Measurements from ENCODE around the gene SF3B2. TPM values are rescaled to one million over a fixed set of nuclear protein-coding genes. Genes with fewer than 3 reads are reported as not detected.
A peak's percentile ranks its signal among the peaks of the same experiment; 100 is the strongest.

SF3B2 gene
- polyA plus RNA-seq, 1 of the 3 experiments (the other 2 are of a cell fraction), result 128 TPM

- H4K20me1 ChIP-seq (ENCODE audit: insufficient read depth), result no peaks in the 10 kb centered on the region
- H3K79me2 ChIP-seq (ENCODE audit: insufficient read depth), result no peaks in the 10 kb centered on the region
- peaks cover 12% of the 10 kb centered on the region for H3F3A ChIP-seq (replicated peaks; ENCODE audit: insufficient read depth)
- no peak overlapping the region for H3K4me2 ChIP-seq
- H3K4me1 ChIP-seq (ENCODE audit: control insufficient read depth in 1 of 2, insufficient read depth in 2 of 2, low read depth in 1 of 2, low read length in 1 of 2), result peaks cover 6 to 32% of the 10 kb centered on the region in 2 experiments; a peak in 1 of 4 replicates
- peak overlapping the region in 1 of 2 experiments; percentile 22; a peak in 1 of 4 replicates for H3K27ac ChIP-seq (ENCODE audit: low read depth in 2 of 2, low read length in 1 of 2)
- WGBS (ENCODE audit: low lambda C conversion rate), result 21% methylated on average over 4 of the region's 11 CpGs
- CTCF ChIA-PET, result interaction anchor here (0.6 to 5.8 kb wide), 29 partner anchors 9 to 1113 kb away, joined by 3 to 46 read pairs (median 5); partner anchors contain the start of genes BANF1, FIBP and PACS1
- H3K36me3 ChIP-seq (replicated peaks in 1 of 2; ENCODE audit: control insufficient read depth in 1 of 2, insufficient read depth in 2 of 2, low read length in 1 of 2), result peaks cover 0 to 6% of the 10 kb centered on the region in 2 experiments
- no peak overlapping the region for H3K9ac ChIP-seq
- no peaks in the 10 kb centered on the region for H3K9me3 ChIP-seq
- peak overlapping the region in 1 of 2 experiments; percentile 53; a peak in 1 of 4 replicates for H3K4me3 ChIP-seq (ENCODE audit: low read depth in 2 of 2, low read length in 1 of 2)
- H2AFZ ChIP-seq (ENCODE audit: low read depth), result no peak overlapping the region
- no peaks in the 10 kb centered on the region for H3K9me2 ChIP-seq
- POLR2A ChIA-PET, result interaction anchor here (0.6 to 2.0 kb wide), 4 partner anchors 10 to 43 kb away, joined by 3 to 11 read pairs (median 6); partner anchors contain the start of genes BANF1 and EIF1AD
- no peaks in the 10 kb centered on the region for H3K27me3 ChIP-seq (ENCODE audit: insufficient read depth)
- peak; percentile 97 for DNase-seq
- peak; percentile 45 for TF ChIP-seq RAD21 (IDR thresholded peaks at IDR 0.05; ENCODE audit: low read length)
- TF ChIP-seq SIN3A (IDR thresholded peaks at IDR 0.05; ENCODE audit: borderline replicate concordance, low read depth, low read length), result no peak
- no peak for TF ChIP-seq RXRA (IDR thresholded peaks at IDR 0.05; ENCODE audit: borderline replicate concordance, low read depth)
- TF ChIP-seq, protein P1, sequence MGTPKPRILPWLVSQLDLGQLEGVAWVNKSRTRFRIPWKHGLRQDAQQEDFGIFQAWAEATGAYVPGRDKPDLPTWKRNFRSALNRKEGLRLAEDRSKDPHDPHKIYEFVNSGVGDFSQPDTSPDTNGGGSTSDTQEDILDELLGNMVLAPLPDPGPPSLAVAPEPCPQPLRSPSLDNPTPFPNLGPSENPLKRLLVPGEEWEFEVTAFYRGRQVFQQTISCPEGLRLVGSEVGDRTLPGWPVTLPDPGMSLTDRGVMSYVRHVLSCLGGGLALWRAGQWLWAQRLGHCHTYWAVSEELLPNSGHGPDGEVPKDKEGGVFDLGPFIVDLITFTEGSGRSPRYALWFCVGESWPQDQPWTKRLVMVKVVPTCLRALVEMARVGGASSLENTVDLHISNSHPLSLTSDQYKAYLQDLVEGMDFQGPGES (IDR thresholded peaks at IDR 0.05; ENCODE audit: low read depth, low read length), result no peak
- TF ChIP-seq, protein P2, sequence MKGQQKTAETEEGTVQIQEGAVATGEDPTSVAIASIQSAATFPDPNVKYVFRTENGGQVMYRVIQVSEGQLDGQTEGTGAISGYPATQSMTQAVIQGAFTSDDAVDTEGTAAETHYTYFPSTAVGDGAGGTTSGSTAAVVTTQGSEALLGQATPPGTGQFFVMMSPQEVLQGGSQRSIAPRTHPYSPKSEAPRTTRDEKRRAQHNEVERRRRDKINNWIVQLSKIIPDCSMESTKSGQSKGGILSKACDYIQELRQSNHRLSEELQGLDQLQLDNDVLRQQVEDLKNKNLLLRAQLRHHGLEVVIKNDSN (IDR thresholded peaks at IDR 0.05; ENCODE audit: borderline replicate concordance, low read depth), result no peak
- no peak for TF ChIP-seq USF2 (IDR thresholded peaks at IDR 0.05; ENCODE audit: borderline replicate concordance, low read depth, low read length)
- TF ChIP-seq YY1 (IDR thresholded peaks at IDR 0.05; ENCODE audit: low read depth), result no peak
- TF ChIP-seq RFX5 (IDR thresholded peaks at IDR 0.05; ENCODE audit: low read length), result no peak
- TF ChIP-seq NFIC (IDR thresholded peaks at IDR 0.05; ENCODE audit: borderline replicate concordance), result no peak
- peak; percentile 48 for TF ChIP-seq SMC3 (IDR thresholded peaks at IDR 0.05; ENCODE audit: low read depth, low read length)
- no peak for TF ChIP-seq POLR2AphosphoS5 (IDR thresholded peaks at IDR 0.05; ENCODE audit: low read depth, low read length)
- no peak for TF ChIP-seq NRF1 (IDR thresholded peaks at IDR 0.05; ENCODE audit: low read depth, low read length)
- peak; percentile 51; the same call in 1 of the 2 replicates for TF ChIP-seq RCOR1 (IDR thresholded peaks at IDR 0.05; ENCODE audit: low read length)
- no peak for TF ChIP-seq TAF1 (IDR thresholded peaks at IDR 0.05; ENCODE audit: borderline replicate concordance, low read depth, low read length)
- no peak for TF ChIP-seq REST (IDR thresholded peaks at IDR 0.05; ENCODE audit: low read depth, low read length)
- TF ChIP-seq CTCF (IDR thresholded peaks at IDR 0.05), result peak; percentile 86
- TF ChIP-seq EP300 (IDR thresholded peaks at IDR 0.05; ENCODE audit: borderline replicate concordance in 1 of 2, low read depth in 1 of 2, low read length in 1 of 2), result no peak
- TF ChIP-seq FOSL2 (IDR thresholded peaks at IDR 0.05; ENCODE audit: borderline replicate concordance, low read depth), result no peak
- TF ChIP-seq EZH2phosphoT487 (IDR thresholded peaks at IDR 0.05; ENCODE audit: borderline replicate concordance, low read depth), result no peak
- no peak for TF ChIP-seq TCF12 (IDR thresholded peaks at IDR 0.05)
- no peak for TF ChIP-seq GABPA (IDR thresholded peaks at IDR 0.05; ENCODE audit: low read depth)
- TF ChIP-seq MEF2A (IDR thresholded peaks at IDR 0.05; ENCODE audit: borderline replicate concordance, low read depth), result no peak
- TF ChIP-seq CHD2 (IDR thresholded peaks at IDR 0.05; ENCODE audit: low read length, partially characterized antibody), result peak; percentile 78
- no peak for TF ChIP-seq ELF1 (IDR thresholded peaks at IDR 0.05)
- TF ChIP-seq, protein P3, sequence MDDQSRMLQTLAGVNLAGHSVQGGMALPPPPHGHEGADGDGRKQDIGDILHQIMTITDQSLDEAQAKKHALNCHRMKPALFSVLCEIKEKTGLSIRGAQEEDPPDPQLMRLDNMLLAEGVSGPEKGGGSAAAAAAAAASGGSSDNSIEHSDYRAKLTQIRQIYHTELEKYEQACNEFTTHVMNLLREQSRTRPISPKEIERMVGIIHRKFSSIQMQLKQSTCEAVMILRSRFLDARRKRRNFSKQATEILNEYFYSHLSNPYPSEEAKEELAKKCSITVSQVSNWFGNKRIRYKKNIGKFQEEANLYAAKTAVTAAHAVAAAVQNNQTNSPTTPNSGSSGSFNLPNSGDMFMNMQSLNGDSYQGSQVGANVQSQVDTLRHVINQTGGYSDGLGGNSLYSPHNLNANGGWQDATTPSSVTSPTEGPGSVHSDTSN (IDR thresholded peaks at IDR 0.05), result no peak
Measured at GRCh38 chr11:66045177-66045639, 7.0 kb upstream of the SF3B2 start.

Measured in SK-N-SH (cell line).